Measurements from ENCODE around the gene WDR4. TPM values are rescaled to one million over a fixed set of nuclear protein-coding genes. Genes with fewer than 3 reads are reported as not detected.
"Not testable (repeated sequence)": the region's sequence is repeated elsewhere in the genome, so short reads cannot be mapped to it uniquely, and the experiment has no call there.

Gene WDR4
- total RNA-seq, 1 experiment from 2014 or later = 31.9 TPM

DNA sequence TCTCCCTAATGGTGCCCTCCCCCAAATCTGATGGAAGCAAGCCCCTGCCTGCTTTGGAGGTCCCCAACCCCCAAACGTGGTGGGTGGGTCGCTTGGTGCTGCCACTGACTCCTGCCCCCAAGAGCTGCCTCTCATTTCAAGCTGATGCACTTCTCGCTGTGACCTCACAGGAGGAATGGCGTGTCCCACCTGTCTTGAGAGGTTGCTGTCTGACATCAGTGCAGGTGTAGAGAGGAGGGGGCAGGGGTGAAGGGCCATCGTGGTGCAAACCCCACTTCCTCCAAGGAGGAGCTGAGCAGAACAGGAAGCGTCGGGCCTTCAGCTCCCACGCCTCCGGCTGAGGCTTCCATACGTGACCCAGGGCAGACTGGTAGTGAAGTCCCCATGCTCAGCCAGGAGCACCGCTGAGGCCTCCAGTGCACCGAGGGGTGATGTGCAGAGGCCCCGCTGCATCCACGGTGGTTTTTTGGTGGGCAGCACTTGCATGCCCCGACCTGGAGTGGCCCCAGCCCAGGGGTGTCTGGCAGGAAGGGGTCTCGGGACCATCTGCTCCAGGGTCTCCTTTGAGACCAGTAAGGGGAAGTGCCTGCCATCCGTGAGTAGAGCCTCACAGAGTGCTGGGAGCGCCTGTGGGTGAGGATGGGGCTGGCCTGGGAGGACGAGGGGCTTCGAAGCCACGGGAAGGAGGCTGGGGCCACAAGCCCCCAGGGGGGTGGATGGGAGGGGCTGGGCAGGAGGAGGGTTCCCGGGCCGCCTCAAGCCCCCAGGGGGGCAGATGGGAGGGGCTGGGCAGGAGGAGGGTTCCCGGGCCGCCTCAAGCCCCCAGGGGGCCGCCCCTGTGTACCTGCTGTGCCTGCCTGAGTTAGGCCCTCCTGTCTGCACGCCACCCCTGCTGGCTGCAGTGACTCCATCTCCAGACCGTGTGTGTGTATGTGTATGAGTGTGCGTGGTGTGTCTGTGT lies 39.8 kb downstream of the WDR4 start:
- DNase-seq (ENCODE audit: low spot score) = no peak

DNA sequence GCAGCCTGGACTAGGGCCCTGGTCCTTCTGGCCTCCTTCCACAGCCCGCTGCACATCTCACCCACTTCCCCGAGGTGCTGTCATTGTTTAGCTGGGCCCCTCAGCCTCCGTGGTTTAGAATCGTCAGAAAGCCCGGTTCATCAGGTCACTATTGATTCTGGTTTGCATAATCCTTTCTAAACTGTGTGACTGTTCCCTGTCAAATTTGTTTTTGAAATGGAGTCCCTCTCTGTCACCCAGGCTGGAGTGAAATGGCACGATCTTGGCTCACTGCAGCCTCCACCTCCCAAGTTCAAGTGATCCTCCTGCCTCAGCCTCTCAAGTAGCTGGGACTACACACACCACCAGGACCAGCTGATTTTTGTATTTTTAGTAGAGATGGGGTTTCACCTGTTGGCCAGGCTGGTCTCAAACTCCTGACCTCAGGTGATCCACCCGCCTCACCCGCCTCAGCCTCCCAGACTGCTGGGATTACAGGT lies 41.1 kb downstream of the WDR4 start:
- DNase-seq (ENCODE audit: low spot score) = not testable (repeated sequence)

DNA sequence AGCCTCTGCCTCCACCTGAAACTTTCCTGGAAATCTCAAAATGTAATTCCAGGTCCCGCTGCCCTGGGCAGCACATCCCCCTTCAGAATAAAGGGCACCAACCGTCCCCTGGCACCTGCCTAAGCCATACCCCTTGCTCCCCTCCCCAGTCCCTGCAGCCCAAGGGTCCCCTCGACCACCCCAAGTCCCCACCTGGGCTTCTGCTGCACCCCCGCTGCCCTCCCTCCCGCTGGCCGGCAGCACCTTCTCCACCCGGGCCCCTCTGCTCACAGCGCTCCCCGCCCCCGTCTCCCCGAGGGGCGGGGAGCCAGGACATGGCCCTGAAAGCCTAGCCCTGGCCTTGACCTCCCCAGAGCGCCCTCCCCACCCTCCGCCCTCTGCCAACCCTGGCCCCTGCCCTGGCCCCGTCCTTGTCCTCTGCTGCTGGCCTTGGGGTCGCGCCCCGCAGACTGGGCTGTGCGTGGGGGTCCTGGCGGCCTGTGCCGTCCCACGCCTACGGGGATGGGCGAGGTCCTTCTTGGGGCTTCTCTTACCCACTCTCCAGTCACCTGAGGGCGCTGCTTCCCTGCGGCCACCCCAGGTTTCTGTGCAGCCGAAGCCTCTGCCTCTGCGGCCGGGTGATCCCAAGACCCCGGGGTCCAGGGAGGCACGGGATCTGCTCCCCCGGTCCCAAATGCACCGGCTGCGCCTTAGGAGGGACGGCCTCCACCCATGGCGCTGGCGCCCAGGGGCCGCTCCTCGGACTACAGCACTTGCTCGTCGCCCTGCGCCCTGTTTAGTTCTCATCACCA lies 41.7 kb downstream of the WDR4 start:
- DNase-seq (ENCODE audit: low spot score) = no peak

DNA sequence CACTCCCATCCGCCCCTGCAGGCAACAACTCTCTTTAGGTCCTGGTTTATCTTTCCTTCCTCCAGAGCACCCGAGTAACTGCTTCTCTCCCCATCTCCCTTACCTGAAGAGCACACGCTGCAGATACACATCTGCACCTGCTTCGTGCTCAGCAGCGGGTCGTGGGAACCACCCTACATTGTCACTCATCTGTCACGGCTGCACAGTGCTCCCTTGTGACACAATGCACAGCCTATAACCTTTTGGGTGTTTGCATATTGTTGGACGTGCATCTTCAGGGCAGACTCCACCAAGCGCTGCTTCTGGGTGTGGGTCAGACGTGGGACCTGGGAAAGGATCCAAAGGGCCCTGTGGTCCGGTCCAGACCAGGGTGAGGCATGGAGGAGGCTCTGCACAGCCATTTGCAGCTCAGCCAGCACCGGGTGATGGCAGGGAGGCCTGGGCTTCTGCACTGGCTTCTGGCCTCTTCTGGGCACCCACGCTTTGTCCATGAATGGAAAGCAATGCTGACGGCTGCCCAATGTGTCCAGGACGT lies 42.5 kb downstream of the WDR4 start:
- DNase-seq (ENCODE audit: low spot score) = no peak

DNA sequence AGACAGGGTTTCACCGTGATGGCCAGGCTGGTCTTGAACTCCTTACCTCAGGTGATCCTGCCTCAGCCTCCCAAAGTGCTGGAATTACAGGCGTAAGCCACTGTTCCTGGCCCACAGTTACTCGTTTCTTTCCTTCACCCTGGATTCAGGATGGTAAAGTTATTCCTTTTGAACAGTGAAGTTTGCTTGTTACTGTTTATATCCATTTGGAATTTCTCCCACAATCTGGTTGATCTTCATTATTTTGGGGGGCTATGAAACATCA lies 43.0 kb downstream of the WDR4 start:
- no peak for DNase-seq (ENCODE audit: low spot score)

DNA sequence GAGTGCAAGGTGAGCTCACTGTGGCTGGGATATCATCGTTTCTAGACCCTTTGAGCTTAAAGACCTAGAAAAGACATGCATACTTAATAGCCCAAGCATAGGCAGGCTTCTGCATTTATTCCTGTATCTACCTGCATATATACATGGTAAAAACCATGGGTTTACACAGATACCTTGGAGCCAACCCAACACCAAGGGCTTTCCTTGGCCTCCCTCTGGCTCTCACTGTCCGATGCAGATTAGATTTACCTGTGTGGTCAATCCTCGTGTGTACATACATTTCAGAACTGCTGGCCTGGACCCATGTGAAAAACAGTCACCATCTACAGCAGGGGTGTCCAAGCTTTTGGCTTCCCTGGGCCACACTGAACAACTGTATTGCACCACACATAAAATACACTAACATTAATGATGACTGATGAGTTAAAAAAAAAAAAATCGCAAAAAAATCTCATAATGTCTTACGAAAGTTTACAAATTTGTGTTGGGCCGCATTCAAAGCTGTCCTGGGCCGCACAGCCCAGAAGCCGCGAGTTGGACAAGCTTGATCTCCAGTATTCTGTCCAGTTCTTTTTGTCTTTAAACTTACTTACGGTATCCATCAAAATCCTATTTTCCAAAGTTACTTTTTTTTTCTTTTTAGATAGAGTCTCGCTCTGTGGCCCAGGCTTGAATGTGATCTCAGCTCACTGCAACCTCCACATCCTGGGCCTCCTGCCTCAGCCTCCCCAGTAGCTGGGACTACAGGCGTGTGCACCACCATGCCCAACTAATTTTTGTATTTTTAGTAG lies 43.5 kb downstream of the WDR4 start:
- DNase-seq (ENCODE audit: low spot score) = no peak

DNA sequence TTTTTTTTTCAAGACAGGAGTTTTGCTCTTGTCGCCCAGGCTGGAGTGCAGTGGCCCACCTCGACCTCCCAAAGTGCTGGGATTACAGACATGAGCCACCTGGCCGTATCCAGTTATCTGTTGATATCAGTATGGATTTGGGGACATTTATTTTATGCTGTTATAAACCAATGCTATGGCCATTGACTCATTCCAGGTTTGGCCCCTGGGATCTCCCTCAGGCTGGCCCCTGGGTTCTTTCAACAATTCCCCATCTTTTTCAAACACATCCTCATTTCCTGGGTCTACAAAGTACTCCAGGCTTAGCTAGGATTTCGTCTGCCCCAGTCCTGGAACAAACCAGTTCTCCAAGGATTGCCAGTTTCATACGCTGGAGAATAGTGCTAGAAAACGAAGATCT lies 44.1 kb downstream of the WDR4 start:
- DNase-seq (ENCODE audit: low spot score) = no peak

DNA sequence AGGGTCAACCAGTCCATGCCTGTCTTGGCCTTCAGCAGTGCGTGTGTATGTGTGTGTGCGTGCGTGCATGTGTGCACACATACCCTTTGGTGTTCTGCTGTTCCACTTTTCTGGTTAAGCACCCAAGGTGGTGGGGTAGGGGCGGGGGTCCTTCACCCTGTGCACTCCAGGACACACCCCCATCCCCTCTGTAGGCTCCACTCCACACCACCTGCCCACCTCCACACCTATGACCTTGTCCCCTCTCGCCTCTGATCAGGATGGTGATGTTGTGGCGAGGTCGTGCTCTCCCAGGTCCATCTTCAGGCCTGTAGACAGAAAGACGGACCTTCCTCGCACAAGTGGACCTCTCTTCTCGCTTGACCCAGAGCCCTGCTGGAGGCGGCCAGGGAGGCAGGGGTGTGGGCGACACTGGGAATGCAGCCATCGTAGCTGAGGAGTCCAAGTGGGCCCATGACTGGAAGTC lies 44.6 kb downstream of the WDR4 start:
- DNase-seq (ENCODE audit: low spot score) = no peak

DNA sequence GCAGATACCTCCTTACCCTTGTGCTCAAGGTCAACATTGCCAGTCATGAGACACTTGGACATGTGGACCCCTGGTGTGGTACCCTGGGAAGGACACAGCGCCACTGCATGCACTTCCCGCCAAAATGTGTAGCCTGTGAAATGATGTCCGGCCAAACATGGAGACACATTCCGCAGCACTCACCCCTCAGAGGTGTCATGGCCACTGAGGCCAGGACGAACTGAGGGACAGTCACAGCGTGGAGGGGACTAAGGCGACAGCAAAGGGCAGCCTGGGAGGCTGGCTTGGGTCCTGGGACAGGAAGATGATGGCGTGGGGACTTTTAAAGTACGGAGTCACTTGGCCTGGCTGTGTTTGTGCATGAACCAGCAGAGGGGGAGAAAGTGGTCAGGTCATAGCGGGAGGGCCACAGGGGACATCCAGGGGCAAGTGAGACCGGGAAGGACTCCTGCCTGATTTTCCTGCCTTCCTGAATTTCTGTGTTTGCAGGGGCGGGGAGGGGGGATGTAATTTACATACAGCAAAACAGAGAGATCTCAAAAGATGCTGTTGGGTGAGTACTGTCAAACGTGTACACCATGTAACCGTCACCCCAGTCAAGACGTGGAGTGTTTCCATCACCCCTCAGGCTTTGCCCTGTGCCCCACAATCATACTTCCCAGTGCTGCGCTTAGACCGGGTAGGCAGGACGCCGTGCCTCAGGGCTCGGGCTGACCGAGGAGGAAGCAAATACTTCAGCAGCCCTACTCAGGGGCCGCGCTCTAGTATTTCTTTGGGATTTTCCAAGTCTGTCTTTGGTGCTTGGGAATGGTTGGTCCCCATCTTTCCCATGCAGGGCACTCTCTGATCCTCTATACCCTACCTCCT lies 45.2 kb downstream of the WDR4 start:
- DNase-seq (ENCODE audit: low spot score) = no peak

DNA sequence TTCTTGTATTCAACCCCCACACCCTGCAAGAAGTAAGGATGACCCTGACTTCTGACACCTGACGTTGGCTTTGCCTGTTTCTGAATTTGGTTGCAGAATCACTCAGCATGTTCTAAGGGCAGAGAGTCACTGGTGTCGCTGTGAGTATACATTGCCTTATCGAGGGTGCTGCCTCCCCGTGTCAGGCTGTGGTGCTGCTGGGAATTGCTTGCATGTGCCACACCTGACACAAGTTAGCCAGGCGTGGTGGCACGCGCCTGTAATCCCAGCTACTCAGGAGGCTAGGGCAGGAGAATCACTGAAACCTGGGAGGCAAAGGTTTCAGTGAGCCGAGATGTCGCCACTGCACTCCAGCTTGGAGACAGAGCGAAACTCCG lies 45.9 kb downstream of the WDR4 start:
- DNase-seq (ENCODE audit: low spot score) = peak; percentile 63

DNA sequence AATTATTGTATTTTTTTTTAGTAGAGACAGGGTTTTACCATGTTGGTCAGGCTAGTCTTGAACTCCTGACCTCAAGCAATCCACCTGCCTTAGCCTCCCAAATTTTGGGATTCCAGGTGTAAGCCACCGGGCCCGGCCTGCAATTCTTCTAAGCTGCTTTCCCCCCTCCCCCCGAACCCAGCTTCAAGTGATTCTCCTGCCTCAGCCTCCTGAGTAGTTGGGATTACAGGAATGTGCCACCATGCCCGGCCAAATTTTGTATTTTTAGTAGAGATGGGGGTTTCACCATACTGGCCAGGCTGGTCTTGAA lies 47.1 kb downstream of the WDR4 start:
- DNase-seq (ENCODE audit: low spot score) = not testable (repeated sequence)

DNA sequence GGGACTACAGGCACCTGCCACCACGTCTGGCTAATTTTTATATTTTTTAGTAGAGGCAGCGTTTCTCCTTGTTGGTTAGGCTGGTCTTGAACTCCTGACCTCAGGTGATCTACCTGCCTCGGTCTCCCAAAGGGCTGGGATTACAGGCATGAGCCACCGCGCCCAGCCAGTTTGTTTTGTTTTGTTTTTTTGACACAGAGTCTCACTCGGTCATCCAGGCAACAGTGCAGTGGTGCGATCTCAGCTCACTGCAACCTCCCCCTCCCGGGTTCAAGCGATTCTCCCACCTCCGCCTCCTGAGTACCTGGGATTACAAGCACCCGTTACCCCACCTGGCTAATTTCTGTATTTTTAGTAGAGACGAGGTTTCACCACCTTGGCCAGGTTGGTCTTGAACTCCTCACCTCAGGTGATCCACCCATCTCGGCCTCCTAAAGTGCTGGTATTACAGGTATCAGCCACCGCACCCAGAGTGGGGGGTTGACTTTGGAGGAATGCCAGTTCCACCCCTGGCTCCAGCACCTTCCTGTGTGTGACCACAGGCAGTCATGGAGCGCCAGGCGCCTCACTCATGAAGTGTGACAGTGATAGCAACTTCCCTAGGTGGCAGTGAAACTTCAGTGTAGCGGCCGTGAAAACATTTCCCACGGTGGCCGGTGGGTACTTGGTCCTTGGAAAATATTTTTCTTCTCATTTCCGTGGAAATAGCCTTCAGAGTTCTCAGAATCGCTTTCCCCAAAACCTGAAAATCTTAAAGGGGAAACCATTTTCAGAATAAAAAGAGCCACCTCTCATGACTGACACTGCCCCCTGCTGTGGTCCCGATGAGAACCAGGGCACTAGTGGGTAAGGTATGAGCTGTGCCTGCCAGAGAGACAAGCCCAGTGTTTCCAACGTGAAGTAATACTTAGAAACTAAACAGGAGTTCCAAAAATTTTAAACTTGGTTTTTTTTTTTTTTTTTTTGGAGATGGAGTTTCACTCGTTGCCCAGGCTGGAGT lies 48.6 kb downstream of the WDR4 start:
- no peak for DNase-seq (ENCODE audit: low spot score)

DNA sequence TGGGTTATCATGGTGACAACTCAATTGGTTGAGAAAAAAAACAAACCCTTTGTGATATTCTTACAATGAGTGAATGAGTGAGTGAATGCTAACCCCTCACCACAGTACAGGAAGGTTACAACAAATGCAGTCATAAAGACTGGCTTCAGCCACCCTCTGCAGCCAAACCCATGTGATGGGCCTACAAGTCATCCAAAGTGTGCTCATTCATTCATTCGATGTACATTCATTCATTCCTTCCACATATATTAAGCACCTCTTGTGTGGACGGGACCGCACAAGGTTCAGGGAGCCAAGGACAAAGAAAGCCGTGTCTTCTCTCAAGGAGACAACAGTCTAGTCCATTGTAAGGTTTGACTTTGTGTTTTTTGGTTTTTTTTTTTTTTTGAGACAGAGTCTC lies 49.4 kb downstream of the WDR4 start:
- no peak for DNase-seq (ENCODE audit: low spot score)

DNA sequence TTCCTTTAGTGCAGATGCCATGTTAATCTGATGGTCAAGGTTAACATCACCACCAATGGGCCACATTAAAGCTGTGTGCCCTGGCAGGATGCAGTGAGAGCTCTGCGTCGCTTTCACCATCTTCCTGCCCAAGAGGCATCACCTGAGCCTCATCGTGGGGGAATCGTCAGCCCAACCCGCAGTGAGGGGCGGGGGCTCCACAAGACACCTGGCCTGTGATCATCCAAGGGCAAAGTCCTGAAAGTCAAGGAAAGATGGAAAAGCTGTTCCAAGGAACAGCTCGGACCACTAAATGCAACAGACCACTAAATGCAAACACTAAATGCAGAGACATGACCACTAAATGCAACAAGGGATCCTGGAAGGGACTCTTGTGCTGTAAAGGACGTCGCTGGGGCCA lies 49.9 kb downstream of the WDR4 start:
- no peak for DNase-seq (ENCODE audit: low spot score)

DNA sequence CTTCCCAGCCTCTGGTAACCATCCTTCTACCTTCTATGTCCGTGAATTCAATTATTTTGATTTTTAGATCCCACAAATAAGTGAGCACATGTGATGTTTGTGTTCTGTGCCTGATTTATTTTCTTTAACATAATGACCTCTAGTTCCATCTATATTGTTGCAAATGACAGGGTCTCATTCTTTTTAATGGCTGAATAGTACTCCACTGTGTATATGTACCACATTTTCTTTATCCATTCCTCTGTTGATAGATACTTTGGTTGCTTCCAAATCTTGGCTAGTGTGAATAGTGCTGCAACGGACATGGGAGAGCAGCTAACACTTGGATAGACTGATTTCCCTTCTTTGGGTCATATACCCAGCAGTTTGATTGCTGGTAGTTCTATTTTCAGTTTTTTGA lies 51.8 kb downstream of the WDR4 start:
- no peak for DNase-seq (ENCODE audit: low spot score)

DNA sequence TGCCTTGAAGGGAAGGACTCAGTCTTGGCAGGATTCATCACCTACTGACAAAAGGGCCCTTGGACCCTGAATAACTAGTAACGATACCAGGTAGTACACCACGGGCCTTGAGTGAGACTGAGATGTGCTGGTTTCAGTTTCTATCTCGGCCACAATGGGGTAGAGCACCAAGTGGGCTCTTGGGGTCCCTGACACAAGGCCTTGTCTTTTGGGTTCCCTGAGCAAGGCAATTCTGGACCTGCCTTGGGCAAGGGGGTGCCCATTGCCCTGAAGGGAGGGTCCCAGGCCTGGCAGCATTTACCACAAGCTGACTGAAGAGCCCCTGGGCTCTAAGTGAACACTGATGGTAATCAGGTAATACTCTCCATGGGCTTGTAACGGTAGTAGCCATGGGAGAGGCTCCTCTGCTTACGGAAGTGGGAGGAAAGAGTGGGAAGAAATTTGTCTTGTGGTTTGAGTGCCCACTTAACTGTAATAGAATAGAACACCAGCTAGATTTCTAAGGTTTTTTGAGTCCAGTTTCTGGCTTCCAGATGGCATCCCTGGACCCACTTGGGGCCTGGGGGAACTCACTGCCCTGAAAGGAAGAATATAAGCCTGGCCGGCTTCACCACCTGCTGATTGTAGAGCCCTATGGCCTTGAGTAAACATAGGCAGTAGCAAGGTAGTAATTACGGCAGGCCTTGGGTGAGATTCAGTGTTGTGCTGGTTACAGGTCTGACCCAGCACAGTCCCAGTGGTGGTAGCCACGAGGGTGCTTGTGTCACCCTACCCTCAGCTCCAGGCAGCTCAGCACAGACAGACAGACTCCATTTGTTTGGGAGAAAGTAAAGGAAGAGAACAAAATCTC lies 58.5 kb downstream of the WDR4 start:
- no peak for DNase-seq (ENCODE audit: low spot score)

DNA sequence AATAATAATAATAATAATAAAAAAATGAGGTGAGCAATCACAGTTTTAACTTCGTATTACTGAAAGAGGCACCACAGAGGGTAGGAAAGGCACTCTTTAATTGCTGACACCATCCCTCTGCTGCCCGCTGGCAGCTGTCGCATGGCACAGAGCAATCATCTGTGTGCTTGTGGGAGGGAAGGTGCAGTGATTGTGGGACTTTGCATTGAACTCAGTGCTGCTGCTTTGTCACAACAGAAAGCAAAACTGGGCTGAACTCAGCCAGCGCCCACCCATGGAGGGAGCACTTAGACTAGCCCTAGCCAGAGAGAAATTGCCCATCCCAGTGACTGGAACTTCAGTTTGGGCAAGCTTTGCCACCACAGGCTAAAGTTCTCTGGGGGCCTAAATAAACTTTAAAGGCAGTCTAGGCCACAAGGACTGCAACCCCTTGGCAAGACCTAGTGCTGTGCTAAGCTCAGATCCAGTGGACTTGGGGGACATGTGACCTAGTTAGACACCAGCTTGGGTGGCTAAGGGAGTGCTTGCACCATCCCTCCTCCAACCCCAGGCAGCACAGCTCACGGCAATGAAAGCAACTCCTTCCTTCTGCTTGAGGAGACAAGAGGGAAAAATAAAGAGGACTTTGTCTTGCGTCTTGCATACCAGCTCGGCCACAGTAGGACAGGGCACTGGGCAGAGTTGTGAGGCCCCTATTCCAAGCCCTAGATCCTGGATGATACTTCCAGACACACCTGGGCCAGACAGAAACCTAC lies 59.3 kb downstream of the WDR4 start:
- no peak for DNase-seq (ENCODE audit: low spot score)

DNA sequence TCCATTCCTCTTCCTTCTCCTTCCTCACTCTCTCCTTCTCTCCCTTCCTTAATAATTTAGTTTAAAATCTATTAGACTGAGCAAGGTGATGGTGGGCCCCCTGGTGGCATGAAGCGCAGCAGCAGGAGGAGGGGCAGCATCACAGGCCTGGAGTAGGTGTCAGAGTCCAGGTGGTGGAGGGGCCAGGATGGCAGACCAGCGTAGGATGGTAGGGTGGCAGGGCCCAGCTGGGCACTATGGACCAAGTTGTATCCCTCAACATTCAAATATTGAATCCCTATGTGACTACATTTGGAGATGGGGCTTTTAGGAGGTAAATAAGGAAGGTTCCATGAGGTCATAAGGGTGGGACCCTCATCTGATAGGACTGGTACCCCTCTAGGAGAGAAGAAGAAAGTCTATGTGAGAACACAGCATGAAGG lies 61.0 kb downstream of the WDR4 start:
- DNase-seq (ENCODE audit: low spot score) = peak; percentile 78

Measured in HT-29 (cell line).